ENCODE data around the gene PDGFD.

PDGFD gene

GRCh38 chr11:103947546-103947919, 216.4 kb downstream of the PDGFD start:
- no peak for DNase-seq

- DNase-seq = no peak
Observed at GRCh38 chr11:103946793-103947545, 217.0 kb downstream of the PDGFD start.

GRCh38 chr11:103944251-103944940, 219.6 kb downstream of the PDGFD start:
- no peak for DNase-seq

GRCh38 chr11:103942646-103943045, 221.3 kb downstream of the PDGFD start:
- DNase-seq = no peak

- DNase-seq = no peak
Observed at GRCh38 chr11:103940551-103940950, 223.4 kb downstream of the PDGFD start.

GRCh38 chr11:103939694-103940093, 224.3 kb downstream of the PDGFD start:
- no peak for DNase-seq

GRCh38 chr11:103936059-103936458, 227.9 kb downstream of the PDGFD start:
- no peak for DNase-seq

- DNase-seq = no peak
Observed at GRCh38 chr11:103935219-103935618, 228.7 kb downstream of the PDGFD start.

- no peak for DNase-seq
Observed at GRCh38 chr11:103929170-103929903, 234.6 kb downstream of the PDGFD start.

GRCh38 chr11:103928802-103929161, 235.2 kb downstream of the PDGFD start:
- no peak for DNase-seq

GRCh38 chr11:103928040-103928801, 235.7 kb downstream of the PDGFD start:
- no peak for DNase-seq

- no peak for DNase-seq
Observed at GRCh38 chr11:103927535-103927934, 236.4 kb downstream of the PDGFD start.

- no peak for DNase-seq
Observed at GRCh38 chr11:103926990-103927389, 237.0 kb downstream of the PDGFD start.

GRCh38 chr11:103924166-103925013, 239.6 kb downstream of the PDGFD start:
- no peak for DNase-seq

- DNase-seq = no peak
Observed at GRCh38 chr11:103923451-103923931, 240.5 kb downstream of the PDGFD start.

- no peak for DNase-seq
Observed at GRCh38 chr11:103920933-103921332, 243.0 kb downstream of the PDGFD start.

- no peak for DNase-seq
Observed at GRCh38 chr11:103920449-103920848, 243.5 kb downstream of the PDGFD start.

GRCh38 chr11:103910721-103911120, 253.2 kb downstream of the PDGFD start:
- no peak for DNase-seq

- DNase-seq = no peak
Observed at GRCh38 chr11:103907548-103908455, 256.1 kb downstream of the PDGFD start.

- no peak for DNase-seq
Observed at GRCh38 chr11:103907136-103907535, 256.8 kb downstream of the PDGFD start.
